DND-41 (cell line): ENCODE measurements around the gene RYR3.

ENCODE experiments used
- ATAC-seq: fragments of 200-7000 bp; cut with Tn5 transposase; 3 replicates; pipeline ENCODE4 v1.9.1; 2021; ENCODE audit warnings: low read depth; ENCODE audit not compliant: insufficient read depth
- DNase-seq: peaks from one replicate; pipeline ENCODE4 v3.0.0-alpha.2; 2020
- H2AFZ ChIP-seq: 2 replicates; pipeline ENCODE4 v1.6.0; 2012; ENCODE audit warnings: low read depth, low read length
- H3K27ac ChIP-seq: 2 replicates; pipeline ENCODE4 v1.5.1; 2012; ENCODE audit warnings: low read length, inconsistent platforms
- H3K27me3 ChIP-seq: fragments of 200-600 bp; sonication (generic); 2 replicates; pipeline ENCODE4 v1.6.0; 2012; ENCODE audit warnings: low read length, mild to moderate bottlenecking, inconsistent platforms; ENCODE audit not compliant: insufficient read depth, poor library complexity
- H3K36me3 ChIP-seq: 2 replicates; pipeline ENCODE4 v1.5.1; 2012; ENCODE audit warnings: low read length, inconsistent platforms; ENCODE audit not compliant: insufficient read depth
- H3K4me1 ChIP-seq: 2 replicates; pipeline ENCODE4 v1.5.1; 2012; ENCODE audit warnings: mild to moderate bottlenecking, low read length; ENCODE audit not compliant: insufficient read depth
- H3K4me2 ChIP-seq: 2 replicates; pipeline ENCODE4 v1.6.0; 2012; ENCODE audit warnings: mild to moderate bottlenecking, moderate library complexity, low read length, inconsistent platforms; ENCODE audit not compliant: insufficient read depth
- H3K4me3 ChIP-seq, 2 experiments: fragments of 200-600 bp in 1 of 2; shearing (Covaris generic) in 1 of 2; 2 replicates each; pipeline ENCODE4 v1.5.1; 2012 to 2016; ENCODE audit warnings: inconsistent platforms in 2 of 2, low read length in 2 of 2, mild to moderate bottlenecking in 2 of 2, low read depth in 1 of 2, moderate library complexity in 1 of 2
- H3K79me2 ChIP-seq: 2 replicates; pipeline ENCODE4 v1.6.0; 2012; ENCODE audit warnings: low read length, inconsistent platforms; ENCODE audit not compliant: insufficient read depth
- H3K9ac ChIP-seq: 2 replicates; pipeline ENCODE4 v1.6.0; 2012; ENCODE audit warnings: low read depth, mild to moderate bottlenecking, inconsistent platforms, low read length, moderate library complexity
- H3K9me3 ChIP-seq: 2 replicates; pipeline ENCODE4 v1.5.1; 2012; ENCODE audit warnings: low read length, moderate library complexity, mild to moderate bottlenecking, inconsistent platforms; ENCODE audit not compliant: insufficient read depth, severe bottlenecking
- H4K20me1 ChIP-seq: 2 replicates; pipeline ENCODE4 v1.6.0; 2012; ENCODE audit warnings: low read length; ENCODE audit not compliant: insufficient read depth
- CTCF ChIP-seq: IDR thresholded peaks from 2 replicates; pipeline ENCODE4 v1.5.1; 2012; ENCODE audit warnings: borderline replicate concordance, low read length, moderate library complexity, mild to moderate bottlenecking; ENCODE audit not compliant: poor library complexity, severe bottlenecking; ENCODE audit errors: extremely low read depth
- EZH2 ChIP-seq: IDR thresholded peaks from 3 replicates; pipeline ENCODE4 v1.6.1; 2012; ENCODE audit warnings: borderline replicate concordance, low read depth, mild to moderate bottlenecking, moderate library complexity, low read length, inconsistent platforms; ENCODE audit not compliant: severe bottlenecking

Gene RYR3

GRCh38 chr15:33860754-33861153, 550.0 kb downstream of the RYR3 start:
- Histone ChIP-seq H2AFZ (no peak overlapping the region), H3K9ac (no peak overlapping the region), H3K9me3 (no peaks in the 10 kb centered on the region), H3K79me2 (no peaks in the 10 kb centered on the region), H3K36me3 (no peaks in the 10 kb centered on the region), H4K20me1 (no peaks in the 10 kb centered on the region), H3K4me3 (no peak overlapping the region), H3K27me3 (no peaks in the 10 kb centered on the region), H3K4me1 (no peaks in the 10 kb centered on the region), H3K4me2 (no peak overlapping the region), H3K27ac (no peak overlapping the region)
- no peak for DNase-seq
- TF ChIP-seq CTCF (no peak), EZH2 (no peak)
- no peak for ATAC-seq

GRCh38 chr15:33864360-33865075, 553.8 kb downstream of the RYR3 start:
- H3K4me2 ChIP-seq, result no peak overlapping the region
- no peaks in the 10 kb centered on the region for H3K4me1 ChIP-seq
- ATAC-seq (no peak), DNase-seq (no peak)
- H3K9ac ChIP-seq, result no peak overlapping the region
- H3K27me3 ChIP-seq, result no peaks in the 10 kb centered on the region
- H3K79me2 ChIP-seq, result no peaks in the 10 kb centered on the region
- TF ChIP-seq CTCF (no peak), EZH2 (no peak)
- H3K27ac ChIP-seq, result no peak overlapping the region
- H3K36me3 ChIP-seq, result no peaks in the 10 kb centered on the region
- H3K9me3 ChIP-seq, result no peaks in the 10 kb centered on the region
- H4K20me1 ChIP-seq, result no peaks in the 10 kb centered on the region
- H2AFZ ChIP-seq, result no peak overlapping the region
- no peak overlapping the region for H3K4me3 ChIP-seq

GRCh38 chr15:33865416-33865815, 554.6 kb downstream of the RYR3 start:
- Histone ChIP-seq H3K4me3 (no peak overlapping the region), H3K27ac (no peak overlapping the region), H3K27me3 (no peaks in the 10 kb centered on the region), H3K9me3 (no peaks in the 10 kb centered on the region), H3K4me1 (no peaks in the 10 kb centered on the region), H3K79me2 (no peaks in the 10 kb centered on the region), H3K4me2 (no peak overlapping the region), H3K36me3 (no peaks in the 10 kb centered on the region), H2AFZ (no peak overlapping the region), H3K9ac (no peak overlapping the region), H4K20me1 (no peaks in the 10 kb centered on the region)
- no peak for DNase-seq
- TF ChIP-seq EZH2 (no peak), CTCF (no peak)
- no peak for ATAC-seq
